Thymus (tissue), 11 donors: ENCODE results near the gene SMPD3. TPM values are rescaled to one million over a fixed set of nuclear protein-coding genes. Genes with fewer than 3 reads are reported as not detected.

ENCODE experiments used
- DNase-seq, 9 donors: peaks; one replicate each; pipeline ENCODE4 v3.0.0-alpha.2; 2013; ENCODE audit warnings: low spot score in 9 of 9, low read depth in 6 of 9, missing footprints in 1 of 9
- H3K27ac ChIP-seq, 2 donors: one replicate each; pipeline ENCODE4 v1.5.1; 2013; ENCODE audit warnings: control low read depth in 1 of 2, low read depth in 1 of 2, low read length in 1 of 2, mild to moderate bottlenecking in 1 of 2, moderate library complexity in 1 of 2
- H3K27me3 ChIP-seq, 2 donors: one replicate each; pipeline ENCODE4 v1.5.1; 2013; ENCODE audit warnings: low read length in 1 of 2; ENCODE audit not compliant: control insufficient read depth in 2 of 2, insufficient read depth in 1 of 2
- H3K36me3 ChIP-seq, 2 donors: one replicate each; pipeline ENCODE4 v1.5.1; 2013; ENCODE audit warnings: low read length in 1 of 2, mild to moderate bottlenecking in 1 of 2, moderate library complexity in 1 of 2; ENCODE audit not compliant: control insufficient read depth in 2 of 2, insufficient read depth in 2 of 2
- H3K4me1 ChIP-seq, 2 donors: one replicate each; pipeline ENCODE4 v1.5.1; 2013; ENCODE audit warnings: low read length in 2 of 2; ENCODE audit not compliant: control insufficient read depth in 2 of 2, insufficient read depth in 2 of 2
- H3K4me3 ChIP-seq, 2 donors: one replicate each; pipeline ENCODE4 v1.5.1; 2013; ENCODE audit warnings: low read length in 2 of 2, control low read depth in 1 of 2, mild to moderate bottlenecking in 1 of 2
- H3K9me3 ChIP-seq, 2 donors: one replicate each; pipeline ENCODE4 v1.5.1; 2013; ENCODE audit warnings: low read length in 1 of 2, mild to moderate bottlenecking in 1 of 2; ENCODE audit not compliant: control insufficient read depth in 2 of 2, insufficient read depth in 1 of 2
- WGBS: extraction: QIAGEN DNeasy Blood & Tissue Kit; methylation state at CpG from one replicate; pipeline ENCODE4 v1.1.7; 2013; 5-methylcytosine and 5-hydroxymethylcytosine counted together
- polyA plus RNA-seq: library from polyadenylated mRNA; stranded (reverse); fragments of 200-250 nt; gene quantifications from one replicate; pipeline ENCODE4 v1.2.3, GENCODE V29; 2013
- total RNA-seq: library from RNA; stranded (reverse); fragments of 120-200 nt; gene quantifications from one replicate; pipeline ENCODE4 v1.2.4, GENCODE V29; 2013
- donor health status: healthy.

Gene SMPD3
- total and polyA plus RNA-seq, 2 donors = 21.8 to 120 TPM

- Histone ChIP-seq H3K4me1 (peaks cover 21 to 75% of the 10 kb centered on the region in 2 donors), H3K4me3 (no peak overlapping the region), H3K27me3 (no peaks in the 10 kb centered on the region), H3K27ac (peak overlapping the region in 1 of 2 donors; percentile 30), H3K9me3 (peaks cover 0 to 5% of the 10 kb centered on the region in 2 donors), H3K36me3 (peaks cover 73 to 88% of the 10 kb centered on the region in 2 donors)
- 76% methylated on average over 14 of the region's 14 CpGs for WGBS
- peak in 2 of 9 donors; percentile 20 to 41 for DNase-seq
Measured at GRCh38 chr16:68364561-68364998, 83.7 kb downstream of the SMPD3 start.

GRCh38 chr16:68363658-68364521 lies 84.4 kb downstream of the SMPD3 start:
- Histone ChIP-seq H3K4me1 (peaks cover 21 to 74% of the 10 kb centered on the region in 2 donors), H3K27me3 (no peaks in the 10 kb centered on the region), H3K27ac (peak overlapping the region in 1 of 2 donors; percentile 30), H3K9me3 (peaks cover 0 to 5% of the 10 kb centered on the region in 2 donors), H3K36me3 (peaks cover 80 to 95% of the 10 kb centered on the region in 2 donors), H3K4me3 (no peak overlapping the region)
- 91% methylated on average over 22 of the region's 22 CpGs for WGBS
- no peak for DNase-seq

GRCh38 chr16:68362947-68363657 lies 85.2 kb downstream of the SMPD3 start:
- no peak overlapping the region for H3K4me3 ChIP-seq
- H3K27me3 ChIP-seq = no peaks in the 10 kb centered on the region
- peaks cover 0 to 5% of the 10 kb centered on the region in 2 donors for H3K9me3 ChIP-seq
- WGBS = 94% methylated on average over 18 of the region's 18 CpGs
- H3K27ac ChIP-seq = peak overlapping the region in 1 of 2 donors; percentile 7
- H3K4me1 ChIP-seq = peaks cover 17 to 73% of the 10 kb centered on the region in 2 donors
- H3K36me3 ChIP-seq = peaks cover 76 to 96% of the 10 kb centered on the region in 2 donors
- no peak for DNase-seq

GRCh38 chr16:68362262-68362913 lies 85.9 kb downstream of the SMPD3 start:
- no peak for DNase-seq
- H3K4me1 ChIP-seq = peaks cover 19 to 73% of the 10 kb centered on the region in 2 donors
- H3K27me3 ChIP-seq = no peaks in the 10 kb centered on the region
- 95% methylated on average over 8 of the region's 8 CpGs for WGBS
- H3K9me3 ChIP-seq = peaks cover 0 to 5% of the 10 kb centered on the region in 2 donors
- H3K36me3 ChIP-seq = peaks cover 77 to 96% of the 10 kb centered on the region in 2 donors
- H3K27ac ChIP-seq = no peak overlapping the region
- no peak overlapping the region for H3K4me3 ChIP-seq

- Histone ChIP-seq H3K36me3 (peaks cover 78 to 98% of the 10 kb centered on the region in 2 donors), H3K9me3 (peaks cover 0 to 5% of the 10 kb centered on the region in 2 donors), H3K4me3 (no peak overlapping the region), H3K27ac (no peak overlapping the region), H3K4me1 (peaks cover 27 to 73% of the 10 kb centered on the region in 2 donors), H3K27me3 (no peaks in the 10 kb centered on the region)
- no peak for DNase-seq
- WGBS = 92% methylated on average over 16 of the region's 16 CpGs
Measured at GRCh38 chr16:68361485-68361884, 86.8 kb downstream of the SMPD3 start.

- peaks cover 73 to 97% of the 10 kb centered on the region in 2 donors for H3K36me3 ChIP-seq
- no peak for DNase-seq
- H3K4me3 ChIP-seq = no peak overlapping the region
- H3K9me3 ChIP-seq = peaks cover 0 to 3% of the 10 kb centered on the region in 2 donors
- WGBS = 94% methylated on average over 14 of the region's 14 CpGs
- no peaks in the 10 kb centered on the region for H3K27me3 ChIP-seq
- H3K27ac ChIP-seq = peak overlapping the region in 1 of 2 donors; percentile 8
- peaks cover 27 to 73% of the 10 kb centered on the region in 2 donors for H3K4me1 ChIP-seq
Measured at GRCh38 chr16:68360956-68361355, 87.4 kb downstream of the SMPD3 start.

GRCh38 chr16:68360547-68360946 lies 87.8 kb downstream of the SMPD3 start:
- no peak overlapping the region for H3K4me3 ChIP-seq
- no peaks in the 10 kb centered on the region for H3K27me3 ChIP-seq
- H3K9me3 ChIP-seq = no peaks in the 10 kb centered on the region
- no peak for DNase-seq
- 98% methylated on average over 18 of the region's 18 CpGs for WGBS
- peaks cover 70 to 97% of the 10 kb centered on the region in 2 donors for H3K36me3 ChIP-seq
- H3K27ac ChIP-seq = peak overlapping the region in 1 of 2 donors; percentile 8
- peaks cover 31 to 73% of the 10 kb centered on the region in 2 donors for H3K4me1 ChIP-seq

GRCh38 chr16:68359398-68360191 lies 88.7 kb downstream of the SMPD3 start:
- peaks cover 31 to 72% of the 10 kb centered on the region in 2 donors for H3K4me1 ChIP-seq
- H3K27ac ChIP-seq = peak overlapping the region in 1 of 2 donors; percentile 38
- no peak for DNase-seq
- no peaks in the 10 kb centered on the region for H3K9me3 ChIP-seq
- no peak overlapping the region for H3K4me3 ChIP-seq
- 97% methylated on average over 23 of the region's 23 CpGs for WGBS
- H3K27me3 ChIP-seq = peaks cover 0 to 2% of the 10 kb centered on the region in 2 donors
- peaks cover 65 to 96% of the 10 kb centered on the region in 2 donors for H3K36me3 ChIP-seq
